K562 (cell line): ENCODE results near the gene PKP1. TPM values are rescaled to one million over a fixed set of nuclear protein-coding genes. Genes with fewer than 3 reads are reported as not detected.

Experiments
- ATAC-seq: fragments of 200-7000 bp; cut with Tn5 transposase; 3 replicates; pipeline ENCODE4 v1.9.1; 2020; ENCODE audit warnings: moderate library complexity
- BruUV-seq: library from RNA; stranded (reverse); fragments of 400-500 nt; replicated peaks from 2 replicates; lab custom pipeline; 2021; lab: Mats Ljungman, UMichigan
- CTCF ChIA-PET: fragments of 300-600 bp; formaldehyde crosslinking; extraction: SDS; loops from one replicate; lab custom pipeline; 2021; ENCODE audit warnings: low intra/inter-chr PET ratio; lab: Yijun Ruan, JAX
- POLR2A ChIA-PET: fragments of 300-600, 350-650 bp; sonication (Branson Sonifier 250); formaldehyde crosslinking; extraction: SDS; loops from one replicate; lab custom pipeline; 2021; ENCODE audit warnings: antibody characterized with exemption, inconsistent platforms; lab: Yijun Ruan, JAX
- DNase-seq, 4 experiments: peaks; one replicate each; pipeline versions ENCODE4 v3.0.0 to v3.0.0-alpha.2; 2011 to 2018; ENCODE audit warnings: low spot score in 3 of 4, mixed read lengths in 3 of 4; ENCODE audit errors: extremely low read depth in 1 of 4
- FAIRE-seq: peaks from 2 replicates; lab custom pipeline; 2011; peaks lifted over from hg19 to GRCh38; lab: Jason Lieb, UNC
- H2AFZ ChIP-seq: 2 replicates; pipeline ENCODE4 v1.6.0; 2011; ENCODE audit warnings: low read depth, low read length, control low read depth, inconsistent platforms
- H3K27ac ChIP-seq: fragments of 200-600 bp; 3 replicates; pipeline ENCODE4 v1.8.0; 2011; ENCODE audit warnings: low read depth, mild to moderate bottlenecking, control low read depth, inconsistent platforms, low read length, moderate library complexity, mixed read lengths; ENCODE audit errors: extremely low read depth
- H3K27me3 ChIP-seq, 2 experiments: fragments of 300-600 bp in 1 of 2; 2 replicates in 1 of 2; 3 replicates in 1 of 2; pipeline versions ENCODE4 v1.6.0 to v1.8.0; 2011; ENCODE audit warnings: inconsistent platforms in 2 of 2, low read length in 2 of 2, mild to moderate bottlenecking in 1 of 2, mixed read lengths in 1 of 2, moderate library complexity in 1 of 2; ENCODE audit not compliant: control insufficient read depth in 2 of 2, insufficient read depth in 2 of 2
- H3K36me3 ChIP-seq: fragments of 300-600 bp; 3 replicates; pipeline ENCODE4 v1.8.0; 2011; ENCODE audit warnings: mild to moderate bottlenecking, low read length, inconsistent platforms; ENCODE audit not compliant: control insufficient read depth, insufficient read depth
- H3K4me1 ChIP-seq, 2 experiments: fragments of 200-600 bp in 1 of 2; replicated peaks in 1 of 2; 2 replicates in 1 of 2; 3 replicates in 1 of 2; pipeline versions ENCODE4 v1.5.1 to v1.8.0; 2011; ENCODE audit warnings: inconsistent platforms in 2 of 2, low read length in 2 of 2, mild to moderate bottlenecking in 1 of 2, mixed read lengths in 1 of 2, moderate library complexity in 1 of 2; ENCODE audit not compliant: control insufficient read depth in 2 of 2, insufficient read depth in 2 of 2
- H3K4me2 ChIP-seq: 2 replicates; pipeline ENCODE4 v1.6.1; 2011; ENCODE audit warnings: low read length, control low read depth, inconsistent platforms, mixed read lengths; ENCODE audit not compliant: insufficient read depth
- H3K4me3 ChIP-seq: fragments of 200-600 bp; sonication (generic), shearing (Covaris generic); 2 replicates; pipeline ENCODE4 v1.5.1; 2016; ENCODE audit warnings: control low read depth, inconsistent platforms
- H3K79me2 ChIP-seq: fragments of 200-600 bp; 3 replicates; pipeline ENCODE4 v1.8.0; 2011; ENCODE audit warnings: low read length, inconsistent platforms; ENCODE audit not compliant: control insufficient read depth, insufficient read depth
- H3K9ac ChIP-seq, 2 experiments: 2 replicates each; pipeline versions ENCODE4 v1.6.0 to v1.6.1; 2011; ENCODE audit warnings: low read depth in 2 of 2, low read length in 2 of 2, control low read depth in 1 of 2, inconsistent platforms in 1 of 2, mild to moderate bottlenecking in 1 of 2, mixed read lengths in 1 of 2; ENCODE audit not compliant: insufficient read depth in 1 of 2
- H3K9me1 ChIP-seq: one replicate; pipeline ENCODE4 v1.6.0; 2011; ENCODE audit warnings: inconsistent platforms, mild to moderate bottlenecking, low read length, moderate library complexity; ENCODE audit not compliant: control insufficient read depth, insufficient read depth
- H3K9me3 ChIP-seq: replicated peaks from 2 replicates; pipeline ENCODE4 v1.5.1; 2011; ENCODE audit warnings: low read depth, low read length, inconsistent platforms; ENCODE audit not compliant: control insufficient read depth, insufficient read depth
- H4K20me1 ChIP-seq: replicated peaks from 2 replicates; pipeline ENCODE4 v1.6.1; 2011; ENCODE audit warnings: low read length, inconsistent platforms, mixed read lengths; ENCODE audit not compliant: control insufficient read depth, insufficient read depth
- CTCF ChIP-seq, 3 experiments: IDR thresholded peaks in 2 of 3; conservative IDR thresholded peaks in 1 of 3; 2 replicates each; pipeline ENCODE4 v1.5.1; 2011 to 2012; ENCODE audit warnings: low read length in 3 of 3, mild to moderate bottlenecking in 3 of 3, control low read depth in 2 of 3, improper control_type of control experiment in 1 of 3, inconsistent platforms in 1 of 3, low read depth in 1 of 3, mixed read lengths in 1 of 3, moderate library complexity in 1 of 3; ENCODE audit not compliant: insufficient read depth in 2 of 3
- DLX4 ChIP-seq: fragments of 250-450 bp; sonication (Bioruptor Pico); IDR thresholded peaks from 2 replicates; pipeline ENCODE4 v1.6.1; 2021; ENCODE audit warnings: mild to moderate bottlenecking
- MCM7 ChIP-seq, 2 experiments: fragments of 450-650 bp; IDR thresholded peaks; 2 replicates each; pipeline ENCODE4 v1.6.1; 2016 to 2018
- MTA2 ChIP-seq: fragments of 450-650 bp; IDR thresholded peaks from 2 replicates; pipeline ENCODE4 v1.6.1; 2016; ENCODE audit warnings: low read depth
- NR4A1 ChIP-seq, 2 experiments: fragments of 250-450 bp in 1 of 2; fragments of 450-650 bp in 1 of 2; sonication (Bioruptor Pico) in 1 of 2; IDR thresholded peaks; 2 replicates each; pipeline versions ENCODE4 v1.4.0 to v1.6.1; 2016 to 2020; ENCODE audit warnings: mild to moderate bottlenecking in 2 of 2, missing compliant biosample characterization in 1 of 2, missing genetic modification characterization in 1 of 2, moderate library complexity in 1 of 2
- RAD51 ChIP-seq: fragments of 450-650 bp; IDR thresholded peaks from 2 replicates; pipeline ENCODE4 v1.7.1; 2016; ENCODE audit warnings: low read depth, mild to moderate bottlenecking, borderline replicate concordance
- SRF ChIP-seq, 2 experiments: fragments of 250-450, 450-650 bp in 1 of 2; sonication (Bioruptor Pico) in 1 of 2; sonication (generic) in 1 of 2; formaldehyde crosslinking; IDR thresholded peaks; 2 replicates each; pipeline versions ENCODE4 v1.5.0 to v1.5.1; 2020 to 2022; ENCODE audit warnings: mild to moderate bottlenecking in 1 of 2, missing genetic modification reagents in 1 of 2
- WHSC1 ChIP-seq: IDR thresholded peaks from one replicate; pipeline ENCODE4 v1.6.1; 2012; ENCODE audit warnings: low read length, control low read depth, inconsistent platforms
- ZNF124 ChIP-seq: sonication (generic); formaldehyde crosslinking; IDR thresholded peaks from 2 replicates; pipeline ENCODE4 v1.8.1; 2022; ENCODE audit warnings: missing genetic modification reagents
- ZNF282 ChIP-seq: sonication (generic); formaldehyde crosslinking; IDR thresholded peaks from 2 replicates; pipeline ENCODE4 v1.8.1; 2023; ENCODE audit warnings: missing genetic modification reagents
- ZNF551 ChIP-seq: fragments of 250-450 bp; sonication (Bioruptor Pico); IDR thresholded peaks from 2 replicates; pipeline ENCODE4 v1.5.0; 2021; ENCODE audit warnings: mild to moderate bottlenecking, moderate library complexity
- WGBS: fragments of 100-300 bp; shearing (Covaris generic); methylation state at CpG from one replicate; pipeline ENCODE4 v1.1.6; 2016; ENCODE audit warnings: low coverage, mixed read lengths; ENCODE audit not compliant: insufficient coverage; ENCODE audit errors: missing lambda C conversion rate; 5-methylcytosine and 5-hydroxymethylcytosine counted together
- in situ Hi-C: fragments of 300-500 bp; cut with MboI; formaldehyde crosslinking; loops from 4 replicates; pipeline ENCODE4 v1.15.0; 2018; ENCODE audit warnings: inconsistent platforms, mixed read lengths
- intact Hi-C: fragments of 100-400 bp; cut with micrococcal nuclease; formaldehyde crosslinking; loops from 2 replicates; pipeline ENCODE4 v1.14.2; 2022
- polyA plus RNA-seq, 8 experiments: library from polyadenylated mRNA; depleted of rRNA in 4 of 8; stranded (reverse) in 5 of 8; unstranded in 3 of 8; fragments of >200 nt; fragmentation: Nextera tagmentation in 2 of 8; fragmentation: Illumina TruSeq in 1 of 8; extraction: Ambion mirVana in 2 of 8; extraction: Trizol in 1 of 8; gene quantifications; 2 replicates each; pipeline versions ENCODE4 v1.2.1 to v1.2.3, GENCODE V29; 2011 to 2014; ENCODE audit warnings: inconsistent platforms in 1 of 8, missing spikeins in 1 of 8
- total RNA-seq, 7 experiments: library from RNA; depleted of rRNA in 6 of 7; stranded (reverse); fragments of >200 nt in 6 of 7; fragmentation: Illumina TruSeq in 2 of 7; extraction: Trizol in 2 of 7; gene quantifications; 2 replicates each; pipeline versions ENCODE4 v1.2.1 to v1.2.3, GENCODE V29; 2011 to 2021; ENCODE audit warnings: low replicate concordance in 1 of 7
- TF ChIP-seq, protein P1 (sequence below): fragments of 250-450 bp; sonication (Bioruptor Pico); IDR thresholded peaks from 2 replicates; pipeline ENCODE4 v1.8.0; 2021; ENCODE audit warnings: moderate library complexity, mild to moderate bottlenecking, inconsistent platforms

The PKP1 gene
- total and polyA plus RNA-seq, 9 of the 15 experiments (the other 6 are each of a cell fraction or from before 2014, with no cell fraction given): not detected

- Histone ChIP-seq H3K4me2 (no peak overlapping the region), H4K20me1 (no peaks in the 10 kb centered on the region; the same call in 1 of the 2 replicates), H3K9me3 (no peaks in the 10 kb centered on the region), H3K79me2 (no peaks in the 10 kb centered on the region), H3K9ac (no peak overlapping the region), H3K4me1 (no peaks in the 10 kb centered on the region), H3K4me3 (no peak overlapping the region), H3K36me3 (no peaks in the 10 kb centered on the region), H3K27me3 (peaks cover 19 to 67% of the 10 kb centered on the region in 2 experiments), H3K27ac (no peak overlapping the region), H3K9me1 (no peaks in the 10 kb centered on the region), H2AFZ (no peak overlapping the region)
- intact Hi-C loops (no loop called here), in situ Hi-C loops (no loop called here)
- WGBS: under 1% methylated on average over 10 of the region's 10 CpGs
- TF ChIP-seq RAD51 (no peak), ZNF282 (CRISPR knock-in tag) (no peak), SRF (CRISPR knock-in tag; IDR thresholded peaks at IDR 0.05) (no peak), DLX4 (CRISPR knock-in tag) (no peak), ZNF551 (CRISPR knock-in tag) (no peak), CTCF (IDR thresholded peaks at IDR 0.05 in 2 of 3, conservative IDR thresholded peaks at IDR 0.05 in 1 of 3; ENCODE audit: insufficient read depth in 2 of 3, low read depth in 1 of 3, low read length in 3 of 3) (no peak), WHSC1 (no peak), NR4A1 (CRISPR knock-in tag; IDR thresholded peaks at IDR 0.05) (no peak), NR4A1 (tag; IDR thresholded peaks at IDR 0.05) (no peak), MCM7 (IDR thresholded peaks at IDR 0.05) (no peak), MTA2 (no peak), ZNF124 (CRISPR knock-in tag) (no peak)
- TF ChIP-seq, protein P1, sequence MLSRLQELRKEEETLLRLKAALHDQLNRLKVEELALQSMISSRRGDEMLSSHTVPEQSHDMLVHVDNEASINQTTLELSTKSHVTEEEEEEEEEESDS (CRISPR knock-in tag): no peak
- ATAC-seq: no peak
- no peak for DNase-seq
- CTCF ChIA-PET: no interaction called here
- no peak for FAIRE-seq
- no TSS peak for BruUV-seq
- POLR2A ChIA-PET: interaction anchor here (0.7 kb wide), 1 partner anchor 8 kb away, joined by 3 read pairs; no protein-coding TSS in a partner anchor
These were observed 49.5 kb downstream of the PKP1 start for GRCh38 chr1:201332616-201333335.
